Activated B cell treated with CpG ODN at 0.5 μM for 24 hours (primary cell): ENCODE measurements around the gene SCO2. TPM values are rescaled to one million over a fixed set of nuclear protein-coding genes. Genes with fewer than 3 reads are reported as not detected.

Experiments used
- ATAC-seq: fragments of 200-7000 bp; cut with Tn5 transposase; one replicate; pipeline ENCODE4 v1.10.0; 2021; ENCODE audit warnings: low read depth, mild to moderate bottlenecking, moderate library complexity
- CTCF ChIA-PET: fragments of 350-600 bp; sonication (Branson Sonifier 250); formaldehyde crosslinking; loops from one replicate; lab custom pipeline; 2021; ENCODE audit warnings: antibody characterized with exemption; lab: Charles Lee
- POLR2A ChIA-PET: fragments of 350-600 bp; sonication (Branson Sonifier 250); formaldehyde crosslinking; loops from one replicate; lab custom pipeline; 2021; ENCODE audit warnings: antibody characterized with exemption; lab: Charles Lee
- DNase-seq: peaks from one replicate; pipeline ENCODE4 v3.0.0; 2022
- H3K27ac Mint-ChIP-seq: one replicate; pipeline ENCODE4 v1.8.0; 2020; ENCODE audit warnings: mixed read lengths
- H3K27me3 Mint-ChIP-seq: one replicate; pipeline ENCODE4 v1.8.0; 2021; ENCODE audit warnings: mixed read lengths
- H3K36me3 Mint-ChIP-seq: one replicate; pipeline ENCODE4 v1.8.0; 2021; ENCODE audit warnings: low read depth, mixed read lengths
- H3K4me1 Mint-ChIP-seq: one replicate; pipeline ENCODE4 v1.8.0; 2021; ENCODE audit warnings: mixed read lengths
- H3K4me3 Mint-ChIP-seq: one replicate; pipeline ENCODE4 v1.8.0; 2020; ENCODE audit warnings: mild to moderate bottlenecking, mixed read lengths
- H3K9me3 Mint-ChIP-seq: one replicate; pipeline ENCODE4 v1.8.0; 2020; ENCODE audit warnings: mixed read lengths
- intact Hi-C: fragments of 100-400 bp; cut with micrococcal nuclease; formaldehyde crosslinking; loops from one replicate; pipeline ENCODE4 v1.15.1; 2024
- total RNA-seq: library from RNA; stranded (reverse); gene quantifications from 2 replicates; pipeline ENCODE4 v1.2.3, GENCODE V29; 2022
- TF ChIP-seq, protein P1 (sequence below): fragments of 200-600 bp; IDR thresholded peaks from one replicate; pipeline ENCODE4 v1.8.0; 2022; ENCODE audit warnings: antibody characterized with exemption, mild to moderate bottlenecking

Gene SCO2
- total RNA-seq, 1 donor from 2014 or later: 7.1 TPM

DNA sequence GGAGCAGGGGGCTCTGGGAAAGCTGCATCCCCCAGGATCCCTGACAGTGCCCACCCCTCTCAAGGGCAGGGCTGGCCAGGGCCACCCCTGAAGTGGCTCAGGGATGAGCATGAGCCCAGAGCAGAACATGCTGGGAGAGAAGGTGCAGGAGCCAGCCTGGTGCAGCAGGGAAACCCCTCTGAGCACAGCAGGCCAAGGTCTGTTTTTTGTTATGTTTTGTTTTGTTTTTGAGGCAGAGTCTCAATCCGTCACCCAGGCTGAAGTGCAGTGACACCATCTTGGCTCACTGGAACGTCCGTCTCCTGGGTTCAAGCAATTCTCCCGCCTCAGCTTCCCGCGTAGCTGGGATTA is 49.8 kb downstream of the SCO2 start:
- DNase-seq: no peak
- Mint-ChIP-seq H3K9me3 (no peaks in the 10 kb centered on the region), H3K36me3 (peaks cover 2% of the 10 kb centered on the region), H3K4me3 (peak overlapping the region; percentile 66), H3K4me1 (peaks cover 44% of the 10 kb centered on the region), H3K27me3 (no peaks in the 10 kb centered on the region), H3K27ac (peak overlapping the region; percentile 74)
- ChIA-PET CTCF (no interaction called here), POLR2A (no interaction called here)
- TF ChIP-seq, protein P1, sequence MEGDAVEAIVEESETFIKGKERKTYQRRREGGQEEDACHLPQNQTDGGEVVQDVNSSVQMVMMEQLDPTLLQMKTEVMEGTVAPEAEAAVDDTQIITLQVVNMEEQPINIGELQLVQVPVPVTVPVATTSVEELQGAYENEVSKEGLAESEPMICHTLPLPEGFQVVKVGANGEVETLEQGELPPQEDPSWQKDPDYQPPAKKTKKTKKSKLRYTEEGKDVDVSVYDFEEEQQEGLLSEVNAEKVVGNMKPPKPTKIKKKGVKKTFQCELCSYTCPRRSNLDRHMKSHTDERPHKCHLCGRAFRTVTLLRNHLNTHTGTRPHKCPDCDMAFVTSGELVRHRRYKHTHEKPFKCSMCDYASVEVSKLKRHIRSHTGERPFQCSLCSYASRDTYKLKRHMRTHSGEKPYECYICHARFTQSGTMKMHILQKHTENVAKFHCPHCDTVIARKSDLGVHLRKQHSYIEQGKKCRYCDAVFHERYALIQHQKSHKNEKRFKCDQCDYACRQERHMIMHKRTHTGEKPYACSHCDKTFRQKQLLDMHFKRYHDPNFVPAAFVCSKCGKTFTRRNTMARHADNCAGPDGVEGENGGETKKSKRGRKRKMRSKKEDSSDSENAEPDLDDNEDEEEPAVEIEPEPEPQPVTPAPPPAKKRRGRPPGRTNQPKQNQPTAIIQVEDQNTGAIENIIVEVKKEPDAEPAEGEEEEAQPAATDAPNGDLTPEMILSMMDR: no peak
- ATAC-seq: no peak
- intact Hi-C loops: loop anchor here (1.0 to 10.0 kb wide), 5 partner anchors 32 to 541 kb away; partner anchors contain the start of genes LMF2, SCO2, TUBGCP6 and TYMP

DNA sequence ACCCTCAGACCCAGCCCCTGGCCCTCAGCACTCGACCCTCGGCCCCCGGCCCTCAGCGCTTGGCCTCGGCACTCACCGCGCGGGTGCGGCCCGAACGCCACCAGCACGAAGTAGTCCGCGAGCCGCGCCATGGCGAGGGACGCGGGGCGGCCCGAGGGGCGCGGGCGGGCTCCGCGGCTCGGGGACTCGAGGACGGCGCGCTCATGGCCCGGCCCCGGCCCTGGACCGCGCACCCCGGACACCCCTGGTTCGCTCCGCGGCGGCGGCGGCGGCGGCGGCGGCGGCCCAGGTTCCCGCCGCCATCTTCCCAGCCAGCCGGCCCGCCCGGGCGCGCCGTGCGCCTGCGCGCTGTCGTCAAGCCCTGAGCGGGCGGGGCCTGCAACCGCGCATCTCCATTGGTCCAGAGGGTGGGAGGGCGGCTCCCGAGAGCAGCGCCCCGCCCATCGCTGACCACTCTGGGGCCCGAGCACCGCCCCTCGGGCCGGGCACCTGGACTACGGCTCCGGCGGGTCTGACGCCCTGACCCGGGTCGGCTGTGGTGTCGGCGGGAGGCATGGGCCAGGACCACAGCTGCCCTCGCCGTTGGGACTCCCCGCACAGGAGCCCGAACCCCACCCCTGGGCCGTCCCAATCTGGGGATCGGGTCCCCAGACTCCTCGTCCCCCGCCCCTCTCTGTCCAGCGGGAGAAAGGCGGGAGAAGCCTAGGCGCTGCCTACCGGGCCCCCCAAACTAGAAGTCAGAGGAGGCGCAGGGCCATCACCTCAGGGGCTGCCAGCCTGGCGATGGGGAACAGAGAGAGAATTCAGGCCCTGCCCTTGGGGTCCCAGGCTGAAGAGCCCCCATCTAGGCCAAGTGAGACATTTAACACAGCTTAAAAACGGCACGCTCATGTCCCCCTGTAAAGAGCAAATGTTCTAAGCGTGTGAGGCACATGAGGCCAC is 50.4 kb downstream of the SCO2 start, which contains the start of gene SBF1:
Gene SBF1 (minus strand): TSS at position 326 of the 942 bp plus-strand sequence. CDS start 195 bp downstream, at position 131.
- H3K27me3 Mint-ChIP-seq: no peaks in the 10 kb centered on the region
- TF ChIP-seq, protein P1: no peak
- peaks cover 48% of the 10 kb centered on the region for H3K4me1 Mint-ChIP-seq
- peak; percentile 89 for DNase-seq
- intact Hi-C loops: loop anchor here (1.0 to 10.0 kb wide), 7 partner anchors 32 to 540 kb away; partner anchors contain the start of genes LMF2, SCO2, TUBGCP6 and TYMP
- CTCF ChIA-PET: no interaction called here
- H3K27ac Mint-ChIP-seq: peak within 1 kb of the TSS; percentile 78
- peak within 1 kb of the TSS; percentile 88 for H3K4me3 Mint-ChIP-seq
- no peaks in the 10 kb centered on the region for H3K9me3 Mint-ChIP-seq
- peaks cover 2% of the 10 kb centered on the region for H3K36me3 Mint-ChIP-seq
- peak; percentile 79 for ATAC-seq
- POLR2A ChIA-PET: no interaction called here

DNA sequence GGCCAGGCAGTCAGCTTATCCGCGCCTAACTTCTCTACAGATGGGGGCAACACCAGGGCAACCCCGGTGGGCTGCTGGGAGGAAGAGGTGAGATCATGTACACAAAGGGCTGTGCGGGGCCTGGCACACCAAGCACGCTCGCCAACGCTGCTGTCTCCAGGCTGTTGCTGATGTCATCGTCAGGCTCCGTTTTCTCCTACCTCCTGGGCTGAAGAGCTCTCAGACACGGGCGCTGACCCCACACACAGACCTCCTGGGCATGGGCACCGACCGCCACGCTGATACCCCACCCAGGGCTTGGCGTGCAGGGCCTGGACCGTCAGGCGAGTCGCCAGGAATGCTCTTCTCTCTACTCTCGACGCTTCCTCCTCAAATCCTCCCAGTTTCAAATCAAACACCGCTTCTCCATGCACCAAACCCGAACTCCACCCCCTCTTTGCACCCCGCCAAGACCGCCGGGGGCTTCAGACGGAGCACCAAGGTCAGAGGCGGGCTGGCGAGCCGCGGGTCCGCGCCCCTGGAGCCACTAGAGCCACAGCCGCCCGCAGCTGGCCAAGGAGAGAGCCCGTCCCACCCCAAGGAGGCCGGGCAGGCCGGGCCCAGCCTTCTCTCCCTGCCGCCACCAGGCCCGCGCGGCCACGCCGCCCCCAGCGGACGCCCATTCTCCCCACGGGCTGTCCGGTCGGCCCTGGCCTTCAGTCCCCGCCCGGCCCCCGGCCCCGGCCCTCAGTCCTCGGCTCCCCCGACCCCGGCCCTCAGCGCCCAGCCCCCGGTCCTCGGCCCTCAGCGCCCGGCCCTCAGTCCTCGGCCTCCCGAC is 51.3 kb downstream of the SCO2 start:
- intact Hi-C loops: loop anchor here (2.0 to 10.0 kb wide), 5 partner anchors 57 to 539 kb away; partner anchors contain the start of genes TUBGCP6 and TYMP
- Mint-ChIP-seq H3K27ac (peak overlapping the region; percentile 78), H3K4me1 (peaks cover 57% of the 10 kb centered on the region), H3K4me3 (peak overlapping the region; percentile 88), H3K36me3 (peaks cover 2% of the 10 kb centered on the region), H3K9me3 (no peaks in the 10 kb centered on the region), H3K27me3 (no peaks in the 10 kb centered on the region)
- POLR2A ChIA-PET: interaction anchor here (0.5 to 1.4 kb wide), 2 partner anchors 51 to 96 kb away, joined by 5 to 6 read pairs; partner anchors contain the start of gene SCO2
- ATAC-seq: no peak
- TF ChIP-seq, protein P1: no peak
- no peak for DNase-seq
- CTCF ChIA-PET: interaction anchor here (1.3 kb wide), 1 partner anchor 147 kb away, joined by 5 read pairs; no protein-coding TSS in a partner anchor

Other genes with a start within 250 kb of the SCO2 start
- 18.6 and 20.6 TPM in 2 replicates for gene PLXNB2, start 218.0 kb downstream of the SCO2 start, total RNA-seq
- gene DENND6B, start 198.6 kb downstream of the SCO2 start, total RNA-seq: 3.2 and 5.2 TPM in 2 replicates
- 64.0 and 77.3 TPM in 2 replicates for gene PPP6R2, start 182.3 kb downstream of the SCO2 start, total RNA-seq
- gene SBF1, start 50.6 kb downstream of the SCO2 start, total RNA-seq: 114 and 144 TPM in 2 replicates
- gene ADM2, start 44.1 kb downstream of the SCO2 start, total RNA-seq: 5.1 and 5.2 TPM in 2 replicates
- gene MIOX, start 38.7 kb downstream of the SCO2 start, total RNA-seq: 0.15 and 0.22 TPM in 2 replicates
- 76.6 and 81.0 TPM in 2 replicates for gene LMF2, start 17.9 kb downstream of the SCO2 start, total RNA-seq
- gene NCAPH2, start 17.4 kb downstream of the SCO2 start, total RNA-seq: 63.9 and 68.2 TPM in 2 replicates
- 91.8 and 92.9 TPM in 2 replicates for gene TYMP, start 4.4 kb upstream of the SCO2 start, total RNA-seq
- gene KLHDC7B, start 20.3 kb upstream of the SCO2 start, total RNA-seq: 4.9 and 5.2 TPM in 2 replicates
- gene SYCE3, start 37.3 kb upstream of the SCO2 start, total RNA-seq: not detected in 2 replicates
- gene CPT1B, start 52.8 kb upstream of the SCO2 start, total RNA-seq: 32.2 and 33.5 TPM in 2 replicates
- 138 and 158 TPM in 2 replicates for gene CHKB, start 57.3 kb upstream of the SCO2 start, total RNA-seq
- 0.18 and 0.20 TPM in 2 replicates for gene MAPK8IP2, start 75.2 kb upstream of the SCO2 start, total RNA-seq
- 49.0 and 50.9 TPM in 2 replicates for gene ARSA, start 102.6 kb upstream of the SCO2 start, total RNA-seq
- not detected in 2 replicates for gene SHANK3, start 147.2 kb upstream of the SCO2 start, total RNA-seq
- gene ACR, start 212.6 kb upstream of the SCO2 start, total RNA-seq: not detected in 2 replicates